ENCODE data around the gene ALG1.

ALG1 gene

GRCh38 chr16:5071681-5072333 lies at the start of gene ALG1:
Gene ALG1 (plus strand): TSS chr16:5071843. CDS start chr16:5071850, 7 bp downstream.
- TF ChIP-seq CTCF (IDR thresholded peaks at IDR 0.05; ENCODE audit: extremely low read depth, insufficient read depth, missing control alignments) = no peak
- DNase-seq (ENCODE audit: low spot score) = peak; percentile 94
- in situ Hi-C loops (cut with MboI; ENCODE audit: low pct_unique_long_range_greater_than_20kb, low sequenced_read_pairs, unreplicated experiment) = loop anchor here (25.0 kb wide), 1 partner anchor 335 kb away; the partner anchor contains the start of genes ANKS3 and DNAAF8

GRCh38 chr16:5022521-5022920 lies 49.1 kb upstream of the ALG1 start:
- no peak for TF ChIP-seq CTCF (IDR thresholded peaks at IDR 0.05; ENCODE audit: extremely low read depth, insufficient read depth, missing control alignments)
- no peak for DNase-seq (ENCODE audit: low spot score)
- in situ Hi-C loops (cut with MboI; ENCODE audit: low pct_unique_long_range_greater_than_20kb, low sequenced_read_pairs, unreplicated experiment) = no loop called here

GRCh38 chr16:5024632-5025031 lies 47.0 kb upstream of the ALG1 start:
- in situ Hi-C loops (cut with MboI; ENCODE audit: low pct_unique_long_range_greater_than_20kb, low sequenced_read_pairs, unreplicated experiment) = no loop called here
- no peak for DNase-seq (ENCODE audit: low spot score)
- no peak for TF ChIP-seq CTCF (IDR thresholded peaks at IDR 0.05; ENCODE audit: extremely low read depth, insufficient read depth, missing control alignments)

- DNase-seq (ENCODE audit: low spot score) = no peak
- in situ Hi-C loops (cut with MboI; ENCODE audit: low pct_unique_long_range_greater_than_20kb, low sequenced_read_pairs, unreplicated experiment) = no loop called here
- TF ChIP-seq CTCF (IDR thresholded peaks at IDR 0.05; ENCODE audit: extremely low read depth, insufficient read depth, missing control alignments) = peak; percentile 26
These were observed 46.4 kb upstream of the ALG1 start for GRCh38 chr16:5025171-5025632.

- DNase-seq (ENCODE audit: low spot score) = no peak
- no peak for TF ChIP-seq CTCF (IDR thresholded peaks at IDR 0.05; ENCODE audit: extremely low read depth, insufficient read depth, missing control alignments)
- in situ Hi-C loops (cut with MboI; ENCODE audit: low pct_unique_long_range_greater_than_20kb, low sequenced_read_pairs, unreplicated experiment) = no loop called here
These were observed 45.0 kb upstream of the ALG1 start for GRCh38 chr16:5026664-5027063.

GRCh38 chr16:5027086-5027485 lies 44.6 kb upstream of the ALG1 start:
- in situ Hi-C loops (cut with MboI; ENCODE audit: low pct_unique_long_range_greater_than_20kb, low sequenced_read_pairs, unreplicated experiment) = no loop called here
- no peak for DNase-seq (ENCODE audit: low spot score)
- TF ChIP-seq CTCF (IDR thresholded peaks at IDR 0.05; ENCODE audit: extremely low read depth, insufficient read depth, missing control alignments) = no peak

Measured in GM13977 (cell line).